Testis (tissue), 3 donors: ENCODE results near the gene FER1L5. TPM values are rescaled to one million over a fixed set of nuclear protein-coding genes. Genes with fewer than 3 reads are reported as not detected.
A peak's percentile ranks its signal among the peaks of the same experiment; 100 is the strongest.

Experiments
- DNase-seq: peaks from one replicate; pipeline ENCODE4 v3.0.0-alpha.2; 2019
- H3K27ac ChIP-seq, 2 donors: fragments of 200-600 bp; sonication (generic); one replicate each; pipeline ENCODE4 v1.5.1; 2019
- H3K27me3 ChIP-seq: fragments of 200-600 bp; sonication (generic); one replicate; pipeline ENCODE4 v1.5.1; 2019
- H3K36me3 ChIP-seq: fragments of 200-600 bp; sonication (generic); one replicate; pipeline ENCODE4 v1.5.1; 2017; ENCODE audit warnings: low read depth; ENCODE audit errors: missing control alignments
- H3K4me1 ChIP-seq: fragments of 200-600 bp; sonication (generic); one replicate; pipeline ENCODE4 v1.5.1; 2019
- H3K4me3 ChIP-seq, 2 donors: fragments of 200-600 bp; sonication (generic); one replicate each; pipeline ENCODE4 v1.5.1; 2017 to 2019
- H3K9me3 ChIP-seq: fragments of 200-600 bp; sonication (generic); one replicate; pipeline ENCODE4 v1.5.1; 2017
- POLR2A ChIP-seq: fragments of 450-650 bp; IDR thresholded peaks from one replicate; pipeline ENCODE4 v1.6.1; 2017; ENCODE audit warnings: antibody characterized with exemption, mild to moderate bottlenecking, moderate library complexity
- WGBS, 2 donors: methylation state at CpG; one replicate each; pipeline ENCODE4 v1.1.5; 2018; 5-methylcytosine and 5-hydroxymethylcytosine counted together
- intact Hi-C: fragments of 100-400 bp; cut with DNase I; formaldehyde crosslinking; loops from one replicate; pipeline ENCODE4 v1.15.1; 2023; ENCODE audit warnings: low total_unique reads
- polyA plus RNA-seq: library from polyadenylated mRNA; stranded (reverse); fragments of 350-450 nt; fragmentation: Illumina TruSeq; extraction: RNeasy Lipid Tissue Mini Kit (QIAGEN cat#74804); gene quantifications from one replicate; pipeline ENCODE4 v1.2.3, GENCODE V29; 2014; ENCODE audit warnings: low read depth, low replicate concordance; ENCODE audit not compliant: insufficient read depth
- total RNA-seq, 2 donors: library from RNA; depleted of rRNA; stranded (reverse); fragments of >200 nt; gene quantifications; one replicate each; pipeline ENCODE4 v1.2.3, GENCODE V29; 2016
- TF ChIP-seq, protein P1 (sequence below), 3 experiments: fragments of 450-650 bp in 2 of 3; fragments of 200-600 bp in 1 of 3; sonication (generic) in 1 of 3; IDR thresholded peaks; one replicate each; pipeline ENCODE4 v1.5.1; 2016 to 2019; ENCODE audit warnings: antibody characterized with exemption in 3 of 3, mild to moderate bottlenecking in 2 of 3, moderate library complexity in 1 of 3

FER1L5 gene
- total and polyA plus RNA-seq, 3 donors from 2014 or later = 7.1 to 15.3 (median 15.0) TPM

DNA sequence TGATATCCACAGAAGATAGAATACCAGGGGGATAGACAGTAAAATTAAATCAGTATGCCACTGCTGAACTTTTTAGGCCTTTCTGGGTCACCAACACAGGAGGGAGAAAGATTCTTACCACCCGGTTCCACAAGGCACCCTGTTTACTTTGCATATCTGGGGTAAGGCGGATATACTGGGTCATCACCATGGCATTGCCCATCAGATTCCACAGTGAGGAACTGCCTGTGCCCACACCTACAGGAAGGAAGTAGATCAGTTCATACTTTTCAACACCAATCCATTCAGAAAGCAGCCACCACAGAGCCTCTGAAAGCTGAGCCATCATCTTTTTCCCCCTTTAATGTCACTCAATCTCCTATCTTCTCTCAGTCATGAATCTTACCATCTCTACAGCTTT lies 95.3 kb downstream of the FER1L5 start:
- Histone ChIP-seq H3K27ac (no peak overlapping the region), H3K4me3 (no peak overlapping the region), H3K27me3 (no peaks in the 10 kb centered on the region), H3K36me3 (no peaks in the 10 kb centered on the region), H3K4me1 (peaks cover 8% of the 10 kb centered on the region), H3K9me3 (no peaks in the 10 kb centered on the region)
- no peak for TF ChIP-seq POLR2A
- TF ChIP-seq, protein P1, sequence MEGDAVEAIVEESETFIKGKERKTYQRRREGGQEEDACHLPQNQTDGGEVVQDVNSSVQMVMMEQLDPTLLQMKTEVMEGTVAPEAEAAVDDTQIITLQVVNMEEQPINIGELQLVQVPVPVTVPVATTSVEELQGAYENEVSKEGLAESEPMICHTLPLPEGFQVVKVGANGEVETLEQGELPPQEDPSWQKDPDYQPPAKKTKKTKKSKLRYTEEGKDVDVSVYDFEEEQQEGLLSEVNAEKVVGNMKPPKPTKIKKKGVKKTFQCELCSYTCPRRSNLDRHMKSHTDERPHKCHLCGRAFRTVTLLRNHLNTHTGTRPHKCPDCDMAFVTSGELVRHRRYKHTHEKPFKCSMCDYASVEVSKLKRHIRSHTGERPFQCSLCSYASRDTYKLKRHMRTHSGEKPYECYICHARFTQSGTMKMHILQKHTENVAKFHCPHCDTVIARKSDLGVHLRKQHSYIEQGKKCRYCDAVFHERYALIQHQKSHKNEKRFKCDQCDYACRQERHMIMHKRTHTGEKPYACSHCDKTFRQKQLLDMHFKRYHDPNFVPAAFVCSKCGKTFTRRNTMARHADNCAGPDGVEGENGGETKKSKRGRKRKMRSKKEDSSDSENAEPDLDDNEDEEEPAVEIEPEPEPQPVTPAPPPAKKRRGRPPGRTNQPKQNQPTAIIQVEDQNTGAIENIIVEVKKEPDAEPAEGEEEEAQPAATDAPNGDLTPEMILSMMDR (IDR thresholded peaks at IDR 0.05) = no peak
- intact Hi-C loops = no loop called here
- no peak for DNase-seq
- 60 to 70% methylated on average over 2 of the region's 2 CpGs for WGBS, 2 donors

DNA sequence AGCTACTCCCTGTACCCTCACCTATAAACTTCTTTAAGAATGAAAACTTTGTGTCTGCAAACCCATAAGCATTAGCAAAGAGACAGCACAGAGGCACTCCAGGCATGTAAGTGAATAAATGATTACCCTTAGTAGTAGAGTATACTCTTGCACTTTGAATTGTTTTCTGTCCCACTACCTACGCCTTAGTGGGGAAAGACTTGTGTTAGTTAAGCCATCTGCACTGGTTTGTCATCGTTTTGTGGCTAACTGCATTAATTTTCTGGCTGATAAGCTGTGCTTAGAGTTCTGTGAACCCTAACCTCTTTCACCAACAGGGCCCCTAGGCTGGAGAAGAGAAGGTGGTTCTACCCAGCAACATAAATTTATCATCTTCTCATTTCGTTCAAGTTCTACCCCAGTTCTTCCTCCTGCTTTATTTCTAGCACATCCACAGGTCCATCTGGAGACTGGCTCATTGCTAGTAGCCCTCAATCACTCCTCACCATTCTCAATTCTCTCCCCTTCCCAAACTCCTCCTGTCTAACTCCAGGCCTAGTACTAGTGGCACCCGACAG lies 96.6 kb downstream of the FER1L5 start:
- intact Hi-C loops = no loop called here

DNA sequence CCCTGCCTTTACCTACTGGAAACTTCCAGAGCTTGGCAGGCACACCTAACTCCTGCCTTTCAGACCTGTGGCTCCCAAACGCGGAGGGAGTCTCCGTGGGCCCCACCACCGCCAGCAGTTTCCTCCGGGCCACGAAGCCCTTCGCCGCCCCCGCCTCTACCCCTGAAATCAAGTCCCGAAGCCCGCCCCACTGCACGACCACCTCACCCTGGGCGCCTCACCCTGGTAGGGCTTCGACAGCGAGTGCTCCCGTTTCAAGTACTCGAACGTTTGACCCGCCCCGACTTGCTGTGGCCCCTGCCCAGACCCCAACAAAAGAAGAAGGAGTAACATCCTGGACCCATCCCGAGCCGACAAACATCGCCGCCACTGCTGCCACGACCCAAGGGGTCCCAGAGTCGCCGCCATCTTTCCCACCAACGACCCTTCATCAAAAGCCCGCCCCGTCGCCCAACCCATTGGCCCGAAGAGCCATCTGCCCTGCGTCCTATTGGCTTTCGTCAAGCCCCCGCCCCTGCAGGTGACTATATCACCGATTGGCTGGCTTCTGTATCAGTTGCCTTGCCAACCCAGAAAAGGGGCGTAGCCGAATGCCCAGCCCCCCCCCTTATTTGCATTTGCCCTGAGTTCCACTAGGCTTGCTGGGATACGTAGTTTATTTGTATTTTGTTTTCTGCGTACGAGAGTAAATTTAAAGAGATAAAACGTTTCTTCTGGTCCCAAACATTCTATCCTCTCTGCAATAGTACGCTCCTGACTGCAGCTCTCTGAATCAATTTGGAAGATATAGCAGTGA lies 97.3 kb downstream of the FER1L5 start, which contains the start of gene LMAN2L:
Gene LMAN2L (minus strand): TSS at position 432 of the 796 bp plus-strand sequence. CDS start 24 bp downstream, at position 408.
- Histone ChIP-seq H3K9me3 (no peaks in the 10 kb centered on the region), H3K27me3 (no peaks in the 10 kb centered on the region), H3K4me3 (peak within 1 kb of the TSS; percentile 80 to 90), H3K36me3 (no peaks in the 10 kb centered on the region), H3K27ac (peak within 1 kb of the TSS; percentile 68 to 85), H3K4me1 (peaks cover 8% of the 10 kb centered on the region)
- DNase-seq = peak; percentile 99
- no peak for TF ChIP-seq POLR2A
- TF ChIP-seq, protein P1 (IDR thresholded peaks at IDR 0.05) = peak in 1 of 3 experiments; percentile 2
- intact Hi-C loops = no loop called here
- 0 to 1% methylated on average over 37 to 43 of the region's 43 CpGs for WGBS, 2 donors

More for the DNA sequence above, 96.6 kb downstream of the FER1L5 start:
- Histone ChIP-seq H3K4me1 (peaks cover 8% of the 10 kb centered on the region), H3K27ac (peak overlapping the region; percentile 68 to 85), H3K4me3 (peak overlapping the region; percentile 80 to 90), H3K9me3 (no peaks in the 10 kb centered on the region), H3K36me3 (no peaks in the 10 kb centered on the region), H3K27me3 (no peaks in the 10 kb centered on the region)
- TF ChIP-seq, protein P1 (IDR thresholded peaks at IDR 0.05) = no peak
- TF ChIP-seq POLR2A = no peak
- WGBS, 2 donors = 14 to 19% methylated on average over 4 of the region's 4 CpGs
- no peak for DNase-seq

DNA sequence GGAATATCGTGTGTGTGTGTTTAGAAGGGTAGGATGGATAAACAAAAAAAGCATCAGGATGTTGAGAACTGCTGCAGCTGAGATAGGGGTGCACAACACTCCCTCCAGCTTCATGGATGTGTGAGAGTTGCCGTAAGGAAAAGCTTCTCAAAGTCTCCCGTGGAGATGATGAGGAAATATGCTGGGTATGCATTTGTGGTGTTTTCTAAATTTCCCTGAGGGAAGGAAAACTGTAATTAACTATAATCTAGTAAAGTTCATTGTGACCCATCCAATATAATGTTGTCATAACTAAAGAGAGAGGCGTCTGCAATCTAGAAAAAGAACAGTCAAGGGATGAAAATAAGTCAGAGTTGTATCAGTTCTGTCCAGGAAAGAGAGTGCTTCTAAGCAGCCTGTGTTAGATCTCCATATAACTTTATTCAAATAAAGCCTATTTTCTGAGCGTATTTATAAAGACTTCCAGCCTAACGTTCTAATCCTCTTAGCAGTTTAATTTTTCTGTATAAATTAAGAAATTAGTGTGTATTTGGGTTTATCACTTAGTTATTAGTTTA lies 104.6 kb downstream of the FER1L5 start:
- Histone ChIP-seq H3K27ac (no peak overlapping the region), H3K4me1 (no peaks in the 10 kb centered on the region), H3K27me3 (no peaks in the 10 kb centered on the region), H3K36me3 (no peaks in the 10 kb centered on the region), H3K4me3 (no peak overlapping the region), H3K9me3 (no peaks in the 10 kb centered on the region)
- TF ChIP-seq POLR2A = no peak
- TF ChIP-seq, protein P1 (IDR thresholded peaks at IDR 0.05) = no peak
- intact Hi-C loops = no loop called here
- WGBS, 2 donors = 50 to 57% methylated on average over 6 of the region's 6 CpGs
- DNase-seq = no peak
